ENCODE results near the gene COL4A6.

The COL4A6 gene

DNA sequence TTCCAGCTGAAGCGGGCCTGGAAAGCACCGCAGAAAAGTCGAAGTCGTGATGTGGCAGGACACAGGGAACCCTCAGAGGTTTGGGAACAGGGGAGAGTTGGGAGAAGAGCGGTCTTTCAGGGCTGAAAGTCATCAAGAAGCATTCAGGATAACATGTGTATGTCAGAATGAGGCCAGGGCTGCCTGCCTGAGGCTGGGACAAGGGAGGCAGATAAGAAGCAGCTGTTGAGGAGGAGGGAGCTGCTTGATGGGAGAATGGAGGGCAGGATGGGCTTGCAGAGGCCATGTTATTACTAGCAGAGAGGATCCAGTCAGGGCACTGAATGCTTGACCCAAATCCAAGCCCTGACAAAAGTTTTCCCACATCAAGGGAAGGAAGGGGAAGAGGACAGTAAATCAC is 214.6 kb downstream of the COL4A6 start:
- Histone ChIP-seq H3K79me2 (ENCODE audit: control insufficient read depth, low read length) (no peaks in the 10 kb centered on the region), H3K9me3 (ENCODE audit: control insufficient read depth, insufficient read depth, low read length) (no peaks in the 10 kb centered on the region), H3K4me1 (ENCODE audit: control insufficient read depth, low read length) (peaks cover 2% of the 10 kb centered on the region; the same call in 1 of the 2 replicates), H3F3A (ENCODE audit: control insufficient read depth, insufficient read depth) (no peaks in the 10 kb centered on the region), H4K20me1 (ENCODE audit: control insufficient read depth, insufficient read depth, low read depth, low read length) (no peaks in the 10 kb centered on the region), H3K9me2 (replicated peaks; ENCODE audit: control insufficient read depth, low read length) (no peaks in the 10 kb centered on the region), H3K36me3 (ENCODE audit: control insufficient read depth, low read length) (no peaks in the 10 kb centered on the region), H3K4me2 (ENCODE audit: low read length) (no peak overlapping the region), H3K4me3 (ENCODE audit: low read length) (no peak overlapping the region), H3K27me3 (ENCODE audit: control insufficient read depth, low read length) (no peaks in the 10 kb centered on the region), H3K27ac (ENCODE audit: low read depth, low read length) (no peak overlapping the region)
- no peak for TF ChIP-seq EZH2phosphoT487 (IDR thresholded peaks at IDR 0.05; ENCODE audit: borderline replicate concordance, low read length)
- TF ChIP-seq, protein P1, sequence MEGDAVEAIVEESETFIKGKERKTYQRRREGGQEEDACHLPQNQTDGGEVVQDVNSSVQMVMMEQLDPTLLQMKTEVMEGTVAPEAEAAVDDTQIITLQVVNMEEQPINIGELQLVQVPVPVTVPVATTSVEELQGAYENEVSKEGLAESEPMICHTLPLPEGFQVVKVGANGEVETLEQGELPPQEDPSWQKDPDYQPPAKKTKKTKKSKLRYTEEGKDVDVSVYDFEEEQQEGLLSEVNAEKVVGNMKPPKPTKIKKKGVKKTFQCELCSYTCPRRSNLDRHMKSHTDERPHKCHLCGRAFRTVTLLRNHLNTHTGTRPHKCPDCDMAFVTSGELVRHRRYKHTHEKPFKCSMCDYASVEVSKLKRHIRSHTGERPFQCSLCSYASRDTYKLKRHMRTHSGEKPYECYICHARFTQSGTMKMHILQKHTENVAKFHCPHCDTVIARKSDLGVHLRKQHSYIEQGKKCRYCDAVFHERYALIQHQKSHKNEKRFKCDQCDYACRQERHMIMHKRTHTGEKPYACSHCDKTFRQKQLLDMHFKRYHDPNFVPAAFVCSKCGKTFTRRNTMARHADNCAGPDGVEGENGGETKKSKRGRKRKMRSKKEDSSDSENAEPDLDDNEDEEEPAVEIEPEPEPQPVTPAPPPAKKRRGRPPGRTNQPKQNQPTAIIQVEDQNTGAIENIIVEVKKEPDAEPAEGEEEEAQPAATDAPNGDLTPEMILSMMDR (IDR thresholded peaks at IDR 0.05; ENCODE audit: low read depth, low read length, poor library complexity, severe bottlenecking) = no peak

GRCh38 chrX:108221301-108221864 is 216.8 kb downstream of the COL4A6 start:
- Histone ChIP-seq H3K79me2 (ENCODE audit: control insufficient read depth, low read length) (no peaks in the 10 kb centered on the region), H4K20me1 (ENCODE audit: control insufficient read depth, insufficient read depth, low read depth, low read length) (no peaks in the 10 kb centered on the region), H3K9me3 (ENCODE audit: control insufficient read depth, insufficient read depth, low read length) (no peaks in the 10 kb centered on the region), H3K4me3 (ENCODE audit: low read length) (no peak overlapping the region), H3K27ac (ENCODE audit: low read depth, low read length) (no peak overlapping the region), H3K36me3 (ENCODE audit: control insufficient read depth, low read length) (no peaks in the 10 kb centered on the region), H3K4me2 (ENCODE audit: low read length) (no peak overlapping the region), H3K4me1 (ENCODE audit: control insufficient read depth, low read length) (peaks cover 2% of the 10 kb centered on the region; the same call in 1 of the 2 replicates), H3K27me3 (ENCODE audit: control insufficient read depth, low read length) (no peaks in the 10 kb centered on the region), H3F3A (ENCODE audit: control insufficient read depth, insufficient read depth) (no peaks in the 10 kb centered on the region), H3K9me2 (replicated peaks; ENCODE audit: control insufficient read depth, low read length) (no peaks in the 10 kb centered on the region)
- TF ChIP-seq, protein P1 (IDR thresholded peaks at IDR 0.05; ENCODE audit: low read depth, low read length, poor library complexity, severe bottlenecking) = no peak
- no peak for TF ChIP-seq EZH2phosphoT487 (IDR thresholded peaks at IDR 0.05; ENCODE audit: borderline replicate concordance, low read length)

DNA sequence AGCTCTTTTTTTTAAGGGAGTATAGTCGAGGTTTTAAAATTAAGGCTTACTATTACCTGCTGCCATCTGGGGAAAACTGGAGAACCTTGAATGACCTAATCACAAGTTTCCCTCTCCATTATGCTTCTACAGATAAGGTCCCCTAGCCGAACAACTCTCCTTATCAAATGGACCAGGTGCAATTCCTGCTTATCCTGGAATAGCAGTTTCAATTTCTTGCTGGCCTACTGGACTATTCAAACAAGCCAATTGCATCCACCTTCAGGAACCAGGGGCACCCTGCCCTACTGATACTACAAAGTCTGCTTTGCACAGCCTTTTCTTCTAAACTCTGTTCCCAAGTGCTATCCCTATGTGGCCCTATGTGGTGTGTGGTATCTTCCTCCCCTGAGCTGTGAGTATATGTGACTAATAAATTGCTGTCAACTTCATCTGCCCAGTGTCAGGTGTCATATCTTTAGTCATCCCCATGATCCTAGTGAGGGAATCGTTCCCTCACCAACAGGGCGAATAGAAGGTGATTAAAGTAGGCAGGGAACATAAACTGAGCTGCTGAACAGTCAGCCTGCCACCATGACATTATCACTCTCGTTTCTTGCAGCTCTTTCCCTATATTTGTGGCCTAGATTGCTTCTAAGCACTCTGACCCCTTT is 218.1 kb downstream of the COL4A6 start:
- H3K9me2 ChIP-seq (replicated peaks; ENCODE audit: control insufficient read depth, low read length) = no peaks in the 10 kb centered on the region
- no peaks in the 10 kb centered on the region for H3K9me3 ChIP-seq (ENCODE audit: control insufficient read depth, insufficient read depth, low read length)
- H3K36me3 ChIP-seq (ENCODE audit: control insufficient read depth, low read length) = no peaks in the 10 kb centered on the region
- no peak overlapping the region for H3K4me3 ChIP-seq (ENCODE audit: low read length)
- H3K4me1 ChIP-seq (ENCODE audit: control insufficient read depth, low read length) = peaks cover 2% of the 10 kb centered on the region; the same call in 1 of the 2 replicates
- no peaks in the 10 kb centered on the region for H4K20me1 ChIP-seq (ENCODE audit: control insufficient read depth, insufficient read depth, low read depth, low read length)
- no peak for TF ChIP-seq EZH2phosphoT487 (IDR thresholded peaks at IDR 0.05; ENCODE audit: borderline replicate concordance, low read length)
- TF ChIP-seq, protein P1 (IDR thresholded peaks at IDR 0.05; ENCODE audit: low read depth, low read length, poor library complexity, severe bottlenecking) = no peak
- H3K79me2 ChIP-seq (ENCODE audit: control insufficient read depth, low read length) = no peaks in the 10 kb centered on the region
- no peak overlapping the region for H3K4me2 ChIP-seq (ENCODE audit: low read length)
- H3F3A ChIP-seq (ENCODE audit: control insufficient read depth, insufficient read depth) = no peaks in the 10 kb centered on the region
- no peak overlapping the region for H3K27ac ChIP-seq (ENCODE audit: low read depth, low read length)
- no peaks in the 10 kb centered on the region for H3K27me3 ChIP-seq (ENCODE audit: control insufficient read depth, low read length)

Data from DOHH2 (cell line).